Measurements from ENCODE around the gene ARAP1.

DNA sequence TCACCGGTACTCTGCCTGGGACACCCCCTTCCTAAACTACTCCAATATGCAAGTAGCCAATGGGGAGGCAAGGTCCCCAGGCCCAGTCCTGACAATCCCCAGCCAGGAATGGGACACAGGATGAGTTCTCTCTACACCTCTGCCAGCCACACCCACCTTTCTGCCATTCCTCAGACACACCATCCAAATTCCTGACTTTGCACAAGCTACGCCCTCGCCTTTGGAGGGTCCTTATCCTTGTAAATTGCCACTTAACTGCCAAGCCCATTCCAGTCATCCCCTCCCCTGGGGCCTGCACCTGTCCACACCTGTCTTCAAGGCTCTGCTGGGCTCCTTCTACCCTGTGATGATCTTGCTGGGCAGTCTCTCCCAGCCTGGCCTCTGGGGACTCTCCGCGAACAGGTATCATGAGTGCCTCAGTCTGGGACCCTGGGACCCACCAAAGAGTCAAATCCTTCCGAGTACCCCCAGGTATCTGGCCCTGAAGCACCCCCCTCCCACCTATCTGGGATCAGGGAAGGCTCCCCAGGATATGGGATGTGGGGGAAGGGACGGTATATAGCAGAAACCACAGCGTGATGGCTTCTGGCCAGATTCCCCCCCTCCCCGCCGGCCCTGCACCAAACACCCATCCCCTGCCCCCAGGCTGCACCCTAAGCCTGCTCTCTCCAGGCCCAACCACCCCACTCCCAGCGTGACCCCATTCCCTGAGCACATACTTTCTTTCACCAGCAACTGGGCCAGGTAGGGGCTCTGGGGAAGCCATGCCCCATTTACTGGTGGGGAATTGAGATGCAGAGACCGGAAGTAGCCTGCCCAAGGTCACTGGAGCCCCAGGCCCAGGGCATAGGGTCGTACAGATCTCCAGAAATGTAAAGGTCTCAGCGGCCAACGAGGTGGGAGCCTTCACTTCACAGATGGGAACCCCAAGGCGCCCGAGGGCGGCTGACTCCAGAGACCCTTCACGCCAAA is 806 bp downstream of the ARAP1 start:
- TF ChIP-seq, protein P1, sequence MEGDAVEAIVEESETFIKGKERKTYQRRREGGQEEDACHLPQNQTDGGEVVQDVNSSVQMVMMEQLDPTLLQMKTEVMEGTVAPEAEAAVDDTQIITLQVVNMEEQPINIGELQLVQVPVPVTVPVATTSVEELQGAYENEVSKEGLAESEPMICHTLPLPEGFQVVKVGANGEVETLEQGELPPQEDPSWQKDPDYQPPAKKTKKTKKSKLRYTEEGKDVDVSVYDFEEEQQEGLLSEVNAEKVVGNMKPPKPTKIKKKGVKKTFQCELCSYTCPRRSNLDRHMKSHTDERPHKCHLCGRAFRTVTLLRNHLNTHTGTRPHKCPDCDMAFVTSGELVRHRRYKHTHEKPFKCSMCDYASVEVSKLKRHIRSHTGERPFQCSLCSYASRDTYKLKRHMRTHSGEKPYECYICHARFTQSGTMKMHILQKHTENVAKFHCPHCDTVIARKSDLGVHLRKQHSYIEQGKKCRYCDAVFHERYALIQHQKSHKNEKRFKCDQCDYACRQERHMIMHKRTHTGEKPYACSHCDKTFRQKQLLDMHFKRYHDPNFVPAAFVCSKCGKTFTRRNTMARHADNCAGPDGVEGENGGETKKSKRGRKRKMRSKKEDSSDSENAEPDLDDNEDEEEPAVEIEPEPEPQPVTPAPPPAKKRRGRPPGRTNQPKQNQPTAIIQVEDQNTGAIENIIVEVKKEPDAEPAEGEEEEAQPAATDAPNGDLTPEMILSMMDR (IDR thresholded peaks at IDR 0.05) = no peak
- no peak for TF ChIP-seq POLR2A (IDR thresholded peaks at IDR 0.05)
- no peak for TF ChIP-seq POLR2AphosphoS5 (IDR thresholded peaks at IDR 0.05)

All from sigmoid colon (tissue), 4 donors.